Progenitor cell of endocrine pancreas (in vitro differentiated cells): Measurements from ENCODE around the gene KY. TPM values are rescaled to one million over a fixed set of nuclear protein-coding genes. Genes with fewer than 3 reads are reported as not detected.

Source experiments
- DNase-seq: peaks from one replicate; pipeline ENCODE4 v3.0.0; 2021; ENCODE audit warnings: low spot score; ENCODE audit not compliant: unreplicated experiment
- H3K27ac Mint-ChIP-seq: 2 replicates; pipeline ENCODE4 v1.8.0; 2021; ENCODE audit warnings: mild to moderate bottlenecking, moderate library complexity, mixed read lengths
- H3K27me3 Mint-ChIP-seq: 2 replicates; pipeline ENCODE4 v1.8.0; 2021; ENCODE audit warnings: mixed read lengths
- H3K36me3 Mint-ChIP-seq: 2 replicates; pipeline ENCODE4 v1.8.0; 2022; ENCODE audit warnings: mixed read lengths; ENCODE audit not compliant: insufficient read depth
- H3K4me1 Mint-ChIP-seq: 2 replicates; pipeline ENCODE4 v1.8.0; 2021; ENCODE audit warnings: low read depth, mixed read lengths
- H3K4me3 Mint-ChIP-seq: 2 replicates; pipeline ENCODE4 v1.8.0; 2021; ENCODE audit warnings: low read depth, mild to moderate bottlenecking, moderate library complexity, mixed read lengths
- H3K9me3 Mint-ChIP-seq: 2 replicates; pipeline ENCODE4 v1.8.0; 2021; ENCODE audit warnings: low read depth, mixed read lengths
- total RNA-seq: library from RNA; stranded (reverse); gene quantifications from 2 replicates; pipeline ENCODE4 v1.2.1, GENCODE V29; 2021
- TF ChIP-seq, protein P1 (sequence below): fragments of 200-600 bp; sonication (generic); IDR thresholded peaks from one replicate; pipeline ENCODE4 v1.5.0; 2021; ENCODE audit warnings: antibody characterized with exemption, mild to moderate bottlenecking; ENCODE audit not compliant: unreplicated experiment

KY gene
- total RNA-seq, 1 donor from 2014 or later = not detected

DNA sequence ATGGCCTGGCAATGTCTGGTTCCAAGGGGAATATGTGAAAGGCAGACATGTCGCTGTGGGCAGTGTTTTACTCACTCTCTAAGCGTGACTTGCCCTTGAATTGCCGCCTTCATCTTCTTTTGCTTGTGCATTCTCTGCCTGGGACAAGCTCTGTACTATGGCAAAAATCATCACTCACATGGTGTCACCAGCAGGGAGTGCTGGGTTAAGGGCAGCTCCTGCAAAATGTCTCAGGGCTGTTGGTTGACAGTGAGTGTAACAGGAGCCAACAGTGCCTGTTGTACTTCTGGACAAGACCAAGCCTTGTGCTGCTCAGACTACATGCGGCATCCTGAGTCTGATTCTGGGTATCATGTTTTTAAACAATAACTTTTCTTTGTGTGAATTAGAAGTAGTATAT is 45.3 kb upstream of the KY start:
- Mint-ChIP-seq H3K27me3 (peaks cover 7% of the 10 kb centered on the region), H3K4me3 (no peak overlapping the region), H3K9me3 (no peaks in the 10 kb centered on the region), H3K36me3 (no peaks in the 10 kb centered on the region), H3K4me1 (peaks cover 2% of the 10 kb centered on the region), H3K27ac (no peak overlapping the region)
- TF ChIP-seq, protein P1, sequence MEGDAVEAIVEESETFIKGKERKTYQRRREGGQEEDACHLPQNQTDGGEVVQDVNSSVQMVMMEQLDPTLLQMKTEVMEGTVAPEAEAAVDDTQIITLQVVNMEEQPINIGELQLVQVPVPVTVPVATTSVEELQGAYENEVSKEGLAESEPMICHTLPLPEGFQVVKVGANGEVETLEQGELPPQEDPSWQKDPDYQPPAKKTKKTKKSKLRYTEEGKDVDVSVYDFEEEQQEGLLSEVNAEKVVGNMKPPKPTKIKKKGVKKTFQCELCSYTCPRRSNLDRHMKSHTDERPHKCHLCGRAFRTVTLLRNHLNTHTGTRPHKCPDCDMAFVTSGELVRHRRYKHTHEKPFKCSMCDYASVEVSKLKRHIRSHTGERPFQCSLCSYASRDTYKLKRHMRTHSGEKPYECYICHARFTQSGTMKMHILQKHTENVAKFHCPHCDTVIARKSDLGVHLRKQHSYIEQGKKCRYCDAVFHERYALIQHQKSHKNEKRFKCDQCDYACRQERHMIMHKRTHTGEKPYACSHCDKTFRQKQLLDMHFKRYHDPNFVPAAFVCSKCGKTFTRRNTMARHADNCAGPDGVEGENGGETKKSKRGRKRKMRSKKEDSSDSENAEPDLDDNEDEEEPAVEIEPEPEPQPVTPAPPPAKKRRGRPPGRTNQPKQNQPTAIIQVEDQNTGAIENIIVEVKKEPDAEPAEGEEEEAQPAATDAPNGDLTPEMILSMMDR = no peak
- DNase-seq = no peak

DNA sequence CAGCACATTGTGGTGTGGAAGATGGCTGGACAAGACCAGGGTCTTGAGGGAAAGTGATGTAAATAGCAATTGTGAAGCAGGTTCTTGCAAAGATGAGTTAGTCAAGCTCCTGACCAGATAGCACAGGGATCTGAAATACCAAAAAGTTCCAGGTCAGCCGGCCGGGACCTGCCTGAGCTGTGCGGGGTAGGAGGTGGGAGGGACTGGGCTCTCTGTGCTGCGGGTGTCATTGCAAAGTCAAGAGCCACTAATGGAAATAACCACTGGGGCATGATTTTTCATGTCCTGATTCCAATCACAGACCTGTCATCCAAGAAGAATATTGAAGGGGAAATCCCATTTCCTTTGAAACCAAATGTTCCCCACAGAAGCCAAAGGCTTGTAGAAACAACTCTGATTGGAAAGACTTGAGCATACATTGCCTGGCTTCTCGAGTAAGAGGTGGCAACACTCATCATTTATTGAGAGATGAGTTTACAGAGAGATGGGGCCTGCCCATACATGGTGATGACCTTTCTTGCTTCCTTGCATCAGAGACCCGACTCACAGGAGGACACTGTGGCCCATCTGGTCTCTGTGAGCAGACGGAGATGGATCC is 44.2 kb upstream of the KY start:
- TF ChIP-seq, protein P1 = no peak
- H3K36me3 Mint-ChIP-seq = no peaks in the 10 kb centered on the region
- H3K9me3 Mint-ChIP-seq = no peaks in the 10 kb centered on the region
- H3K27ac Mint-ChIP-seq = no peak overlapping the region
- peaks cover 2% of the 10 kb centered on the region for H3K4me1 Mint-ChIP-seq
- H3K27me3 Mint-ChIP-seq = peaks cover 8% of the 10 kb centered on the region
- DNase-seq = no peak
- no peak overlapping the region for H3K4me3 Mint-ChIP-seq

DNA sequence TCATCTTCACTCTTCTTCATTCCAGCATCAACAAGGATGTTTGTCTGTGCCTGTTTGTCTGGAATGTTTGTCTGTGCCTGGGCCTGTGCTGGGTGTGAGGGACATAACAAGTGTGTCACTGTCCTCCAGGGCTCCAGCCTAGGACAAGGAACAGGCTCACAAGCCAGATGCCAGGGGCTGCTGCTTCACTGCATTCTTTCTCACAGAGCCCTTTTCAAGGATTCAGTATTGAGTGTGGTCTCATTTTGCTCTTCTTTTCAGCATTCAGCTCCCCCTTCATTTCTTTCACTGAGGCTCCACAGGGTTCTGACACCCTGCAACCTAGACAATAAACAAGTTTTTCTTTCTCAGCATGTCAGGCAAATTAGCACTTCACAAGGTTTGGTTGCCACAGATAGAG is 43.6 kb upstream of the KY start:
- H3K9me3 Mint-ChIP-seq = no peaks in the 10 kb centered on the region

DNA sequence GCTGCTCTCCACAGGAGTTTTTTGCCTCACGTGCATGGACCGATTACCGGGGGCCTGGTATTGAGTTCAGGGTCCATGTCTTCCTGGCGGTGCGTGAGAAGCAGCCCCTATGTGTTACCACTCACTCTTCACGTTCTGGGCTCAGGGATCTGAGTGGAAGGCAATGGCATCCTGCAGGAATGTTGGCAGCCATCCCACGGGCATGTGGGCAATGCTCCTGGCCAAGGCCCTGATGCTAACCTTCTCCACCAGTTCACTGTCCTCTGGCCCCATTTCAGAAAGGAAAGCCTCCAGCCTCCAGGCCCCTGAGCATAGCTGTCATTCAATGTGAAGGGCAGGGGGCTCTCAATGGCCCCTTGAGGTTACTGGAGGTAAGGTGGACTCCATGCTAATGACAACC is 43.0 kb upstream of the KY start:
- Mint-ChIP-seq H3K4me3 (no peak overlapping the region), H3K36me3 (no peaks in the 10 kb centered on the region), H3K27ac (no peak overlapping the region), H3K9me3 (no peaks in the 10 kb centered on the region), H3K27me3 (peaks cover 13% of the 10 kb centered on the region), H3K4me1 (peaks cover 2% of the 10 kb centered on the region)
- no peak for DNase-seq
- TF ChIP-seq, protein P1 = no peak

More for the DNA sequence above, 43.6 kb upstream of the KY start:
- Mint-ChIP-seq H3K4me3 (no peak overlapping the region), H3K27ac (no peak overlapping the region), H3K27me3 (peaks cover 10% of the 10 kb centered on the region), H3K36me3 (no peaks in the 10 kb centered on the region), H3K4me1 (peaks cover 2% of the 10 kb centered on the region)
- DNase-seq = no peak
- TF ChIP-seq, protein P1 = no peak

DNA sequence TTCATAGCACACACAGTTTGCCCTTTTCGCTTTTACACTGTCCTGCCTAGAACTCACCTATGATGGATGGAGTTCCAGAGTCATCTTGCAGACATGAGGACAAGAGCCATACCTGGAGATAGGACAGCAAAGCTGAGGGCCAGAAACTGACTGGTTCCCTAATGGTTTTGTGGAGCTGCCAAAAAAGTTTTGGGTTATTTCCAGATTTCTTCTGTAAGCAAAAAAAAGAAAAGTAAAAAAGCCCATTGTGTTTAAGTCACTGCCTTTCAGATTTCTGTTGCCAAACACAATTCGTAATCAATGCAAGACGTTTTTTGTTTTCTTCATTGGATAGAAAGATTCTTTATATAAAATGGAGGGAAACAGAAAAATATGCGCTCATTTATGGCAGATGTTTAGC is 42.4 kb upstream of the KY start:
- TF ChIP-seq, protein P1 = no peak
- Mint-ChIP-seq H3K4me1 (peaks cover 2% of the 10 kb centered on the region), H3K27me3 (peaks cover 17% of the 10 kb centered on the region), H3K9me3 (no peaks in the 10 kb centered on the region), H3K36me3 (no peaks in the 10 kb centered on the region), H3K4me3 (no peak overlapping the region), H3K27ac (no peak overlapping the region)
- DNase-seq = no peak
